SU-DHL-6 (cell line): Measurements from ENCODE around the gene BRD9.

Experiments
- H2AFZ ChIP-seq: fragments of 200-600 bp; sonication (generic); 2 replicates; pipeline ENCODE4 v1.6.1; 2014; ENCODE audit warnings: low read depth, mild to moderate bottlenecking, moderate library complexity, mixed read lengths, antibody characterized with exemption, low read length; ENCODE audit not compliant: severe bottlenecking
- H3F3A ChIP-seq: fragments of 200-600 bp; shearing (Covaris generic); 2 replicates; pipeline ENCODE4 v1.6.0; 2016; ENCODE audit warnings: antibody characterized with exemption, mild to moderate bottlenecking; ENCODE audit not compliant: insufficient read depth
- H3K27ac ChIP-seq: fragments of 200-600 bp; sonication (generic); 2 replicates; pipeline ENCODE4 v1.5.1; 2016; ENCODE audit warnings: low read depth, mild to moderate bottlenecking, low read length, moderate library complexity, mixed read lengths
- H3K27me3 ChIP-seq: fragments of 200-600 bp; sonication (generic), shearing (Covaris generic); 2 replicates; pipeline ENCODE4 v1.6.0; 2014; ENCODE audit warnings: mild to moderate bottlenecking, low read length
- H3K36me3 ChIP-seq: fragments of 200-600 bp; sonication (generic); 2 replicates; pipeline ENCODE4 v1.6.1; 2014; ENCODE audit warnings: mild to moderate bottlenecking, low read length, mixed read lengths
- H3K4me2 ChIP-seq: fragments of 300-600, 200-600 bp; shearing (Covaris generic), sonication (generic); 2 replicates; pipeline ENCODE4 v1.6.0; 2014; ENCODE audit warnings: low read length, low read depth, mild to moderate bottlenecking; ENCODE audit not compliant: poor library complexity, severe bottlenecking
- H3K4me3 ChIP-seq: fragments of 200-600 bp; sonication (generic); 2 replicates; pipeline ENCODE4 v1.5.1; 2014; ENCODE audit warnings: antibody characterized with exemption, low read length, mild to moderate bottlenecking, mixed read lengths; ENCODE audit not compliant: insufficient read depth, poor library complexity, severe bottlenecking
- H3K79me2 ChIP-seq: fragments of 200-600 bp; sonication (generic); 2 replicates; pipeline ENCODE4 v1.6.1; 2014; ENCODE audit warnings: mild to moderate bottlenecking, low read length, moderate library complexity; ENCODE audit not compliant: insufficient read depth
- H3K9ac ChIP-seq: fragments of 200-600 bp; sonication (generic); 2 replicates; pipeline ENCODE4 v1.7.0; 2014; ENCODE audit warnings: mild to moderate bottlenecking, low read length
- H3K9me2 ChIP-seq: fragments of 200-600 bp; sonication (generic); replicated peaks from 2 replicates; pipeline ENCODE4 v1.6.1; 2014; ENCODE audit warnings: low read length; ENCODE audit not compliant: insufficient read depth
- H3K9me3 ChIP-seq: fragments of 200-600 bp; sonication (generic); 2 replicates; pipeline ENCODE4 v1.6.1; 2014; ENCODE audit warnings: low read length, mixed read lengths; ENCODE audit not compliant: insufficient read depth
- H4K20me1 ChIP-seq: fragments of 200-600 bp; sonication (generic); 2 replicates; pipeline ENCODE4 v1.6.1; 2014; ENCODE audit warnings: low read depth, mild to moderate bottlenecking, antibody characterized with exemption, low read length, moderate library complexity, mixed read lengths
- CTCF ChIP-seq: fragments of 200-600 bp; sonication (generic); IDR thresholded peaks from one replicate; pipeline ENCODE4 v1.5.1; 2017; ENCODE audit warnings: antibody characterized with exemption, mild to moderate bottlenecking, low read length, moderate library complexity; ENCODE audit not compliant: insufficient read depth, poor library complexity, severe bottlenecking
- EZH2phosphoT487 ChIP-seq: fragments of 200-600 bp; sonication (generic), shearing (Covaris generic); conservative IDR thresholded peaks from 2 replicates; pipeline ENCODE4 v1.6.1; 2018; ENCODE audit warnings: mild to moderate bottlenecking, antibody characterized with exemption, low read length, moderate library complexity, mixed read lengths

BRD9 gene

GRCh38 chr5:865168-865521 is 27.5 kb downstream of the BRD9 start:
- no peak for TF ChIP-seq CTCF
- no peak for TF ChIP-seq EZH2phosphoT487
- no peak overlapping the region for H3K4me3 ChIP-seq
- H3F3A ChIP-seq: 0 out of 2 replicates have a peak, but pooled peaks cover 2% of the 10 kb centered on the region
- no peaks in the 10 kb centered on the region for H4K20me1 ChIP-seq
- H3K9ac ChIP-seq: no peak overlapping the region
- no peak overlapping the region for H3K27ac ChIP-seq
- H3K36me3 ChIP-seq: peaks cover 5% of the 10 kb centered on the region; the same call in 1 of the 2 replicates
- no peak overlapping the region for H2AFZ ChIP-seq
- H3K79me2 ChIP-seq: no peaks in the 10 kb centered on the region
- no peaks in the 10 kb centered on the region for H3K9me3 ChIP-seq
- no peak overlapping the region for H3K4me2 ChIP-seq
- no peaks in the 10 kb centered on the region for H3K9me2 ChIP-seq
- H3K27me3 ChIP-seq: no peaks in the 10 kb centered on the region

DNA sequence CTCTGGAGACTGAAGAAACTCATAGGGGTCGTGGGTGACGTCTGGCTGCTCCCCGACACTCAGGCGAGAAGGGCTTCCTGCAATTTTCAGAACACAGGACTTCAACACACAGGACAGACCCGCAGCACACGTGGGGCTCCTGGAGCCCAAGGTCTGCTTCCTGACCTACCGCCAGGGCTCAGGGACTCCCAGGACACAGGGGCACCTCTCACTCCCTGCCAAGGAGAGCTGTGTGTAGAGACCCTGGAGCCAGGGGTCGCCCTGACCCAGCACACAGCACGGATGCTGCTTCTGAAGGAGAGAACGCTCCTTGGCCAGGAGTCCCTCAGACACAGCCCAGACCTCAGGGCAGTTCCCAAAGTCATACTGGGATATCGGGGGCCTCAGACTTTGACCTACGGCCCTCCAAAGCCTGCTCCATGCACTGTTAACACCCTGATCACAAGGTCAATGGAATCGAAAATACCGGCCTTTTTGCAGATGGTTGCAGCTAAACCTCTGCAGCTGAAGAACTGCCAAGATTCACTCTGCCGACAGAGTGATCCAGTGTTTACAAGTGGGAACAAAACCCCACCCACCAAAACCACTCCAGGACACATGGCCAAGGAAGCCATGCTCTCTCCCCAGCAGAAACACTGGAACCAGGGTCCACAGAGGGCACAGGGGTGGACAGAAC is 28.0 kb downstream of the BRD9 start:
- Histone ChIP-seq H3K27me3 (no peaks in the 10 kb centered on the region), H3K36me3 (peaks cover 5% of the 10 kb centered on the region; the same call in 1 of the 2 replicates), H3K79me2 (no peaks in the 10 kb centered on the region), H3K9me2 (no peaks in the 10 kb centered on the region), H3K4me3 (no peak overlapping the region), H4K20me1 (no peaks in the 10 kb centered on the region), H3K9me3 (no peaks in the 10 kb centered on the region), H3K4me2 (no peak overlapping the region), H2AFZ (no peak overlapping the region), H3K9ac (no peak overlapping the region), H3K27ac (no peak overlapping the region), H3F3A (0 out of 2 replicates have a peak, but pooled peaks cover 2% of the 10 kb centered on the region)
- no peak for TF ChIP-seq CTCF
- no peak for TF ChIP-seq EZH2phosphoT487

GRCh38 chr5:863244-863805 is 29.3 kb downstream of the BRD9 start:
- H3K79me2 ChIP-seq: no peaks in the 10 kb centered on the region
- H3K9ac ChIP-seq: no peak overlapping the region
- H3K9me2 ChIP-seq: no peaks in the 10 kb centered on the region
- no peak overlapping the region for H3K27ac ChIP-seq
- no peaks in the 10 kb centered on the region for H3K9me3 ChIP-seq
- H2AFZ ChIP-seq: no peak overlapping the region
- no peaks in the 10 kb centered on the region for H4K20me1 ChIP-seq
- 0 out of 2 replicates have a peak, but pooled peaks cover 2% of the 10 kb centered on the region for H3F3A ChIP-seq
- TF ChIP-seq EZH2phosphoT487 (no peak), CTCF (no peak)
- no peaks in the 10 kb centered on the region for H3K27me3 ChIP-seq
- H3K36me3 ChIP-seq: no peaks in the 10 kb centered on the region
- H3K4me2 ChIP-seq: no peak overlapping the region
- H3K4me3 ChIP-seq: no peak overlapping the region
